ENCODE results near the gene PRSS50. TPM values are rescaled to one million over a fixed set of nuclear protein-coding genes. Genes with fewer than 3 reads are reported as not detected.

Gene PRSS50
- total RNA-seq, 1 donor from 2014 or later = not detected

DNA sequence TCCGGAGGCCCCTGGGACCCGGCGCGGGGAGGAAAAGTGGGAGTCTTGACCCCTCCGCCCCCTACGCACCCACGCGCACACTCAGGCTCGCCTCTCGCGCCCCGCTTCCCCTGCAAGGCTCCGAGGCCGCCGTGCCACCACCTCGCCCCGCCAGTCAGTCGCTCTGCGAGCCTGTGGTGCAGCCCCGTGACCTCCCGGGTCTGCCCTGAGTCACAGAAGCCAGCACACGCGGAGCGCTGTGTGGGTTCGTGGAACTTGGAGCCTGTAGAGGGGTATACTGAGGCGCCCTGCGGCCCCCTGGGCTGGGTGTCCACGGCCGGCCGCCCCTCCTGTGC lies 23.8 kb downstream of the PRSS50 start:
- DNase-seq (ENCODE audit: extremely low read depth, low read depth, low spot score) = no peak

DNA sequence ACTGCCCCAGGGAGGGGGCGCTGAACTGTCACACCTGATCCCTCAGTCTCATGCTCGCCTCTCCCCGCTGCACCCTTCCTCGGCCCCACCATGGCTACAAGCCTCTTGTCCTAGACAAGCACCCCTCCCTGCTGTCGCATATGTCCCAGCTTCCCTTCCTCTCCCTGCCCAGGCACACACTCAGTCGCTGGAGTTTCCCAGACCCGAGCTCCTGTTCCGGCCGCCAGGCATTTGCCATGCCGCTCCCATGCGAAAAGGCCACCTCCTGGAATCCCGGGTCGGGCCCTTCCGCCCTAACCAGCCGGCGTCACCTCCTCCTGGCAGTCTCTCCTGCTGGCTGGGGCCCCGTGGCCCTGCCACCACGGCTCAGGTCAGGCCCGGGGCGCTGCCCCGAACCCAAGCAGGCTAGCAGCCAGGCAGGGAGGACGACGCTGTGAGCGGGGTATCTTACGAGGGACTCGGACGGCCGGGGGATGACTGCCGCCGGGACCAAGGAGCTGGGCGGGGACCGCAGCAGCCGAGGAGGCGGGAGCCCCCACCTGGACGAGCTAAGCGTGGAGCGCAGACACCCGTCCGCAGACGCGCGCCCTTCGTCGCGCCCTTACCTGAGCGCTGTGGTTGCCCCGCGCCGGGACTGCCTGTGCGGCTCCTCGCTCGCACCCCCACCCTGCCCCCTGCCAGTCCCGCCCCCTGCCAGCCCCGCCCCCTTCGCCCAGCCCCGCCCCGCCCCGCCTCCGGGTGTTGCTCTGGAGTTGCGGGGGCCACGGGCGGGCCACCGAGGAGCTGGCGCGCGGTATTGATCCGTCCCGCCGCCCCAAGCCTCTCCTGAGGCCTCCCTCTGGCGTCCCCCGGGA lies 24.4 kb downstream of the PRSS50 start, which contains the start of gene ALS2CL:
Gene ALS2CL, minus strand, starts transcription at position 642 of the 854 bp plus-strand sequence. CDS start 4,239 bp downstream, outside the sequence.
- DNase-seq (ENCODE audit: extremely low read depth, low read depth, low spot score) = no peak

DNA sequence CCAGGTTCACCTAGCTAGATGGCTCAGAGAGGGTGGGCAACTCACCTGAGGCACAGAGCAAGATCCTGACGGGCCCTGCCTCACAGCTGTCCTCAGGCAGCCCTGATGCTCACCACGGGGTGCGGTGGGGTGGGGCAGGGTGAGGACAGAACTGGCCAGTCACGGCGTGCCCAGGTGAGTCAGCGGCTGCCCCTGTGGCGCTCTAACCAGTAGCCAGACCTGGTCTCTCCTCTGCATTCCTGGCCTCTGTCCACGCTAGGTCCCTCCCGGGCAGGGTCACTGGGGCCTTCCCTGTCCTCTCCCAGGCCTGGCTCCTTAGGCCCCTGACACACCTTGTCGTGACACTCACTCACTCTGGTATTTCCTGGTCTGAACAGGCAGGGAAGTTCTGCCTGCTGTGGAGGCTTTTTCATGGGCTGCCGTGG lies 25.1 kb downstream of the PRSS50 start:
- no peak for DNase-seq (ENCODE audit: extremely low read depth, low read depth, low spot score)

DNA sequence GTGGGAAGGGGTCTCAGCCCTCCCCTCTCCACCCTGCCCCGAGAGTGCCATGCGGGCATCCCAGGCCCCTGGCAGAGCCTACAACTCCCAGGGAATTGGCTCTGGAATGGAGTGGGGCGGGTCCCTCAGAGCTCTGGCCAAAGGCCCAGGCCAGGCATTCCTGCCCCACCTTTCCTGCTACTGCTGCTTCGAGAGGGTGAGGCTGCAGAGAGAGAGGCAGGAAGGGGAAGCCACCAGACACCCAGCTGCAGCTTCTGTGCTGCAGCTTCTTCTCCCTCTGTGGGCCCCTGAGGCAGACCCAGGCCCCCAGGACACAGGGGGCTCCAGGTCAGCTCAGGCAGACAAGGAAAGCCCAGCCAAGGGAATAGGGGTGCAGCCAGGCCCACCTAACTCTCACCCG lies 26.9 kb downstream of the PRSS50 start:
- DNase-seq (ENCODE audit: extremely low read depth, low read depth, low spot score) = no peak

DNA sequence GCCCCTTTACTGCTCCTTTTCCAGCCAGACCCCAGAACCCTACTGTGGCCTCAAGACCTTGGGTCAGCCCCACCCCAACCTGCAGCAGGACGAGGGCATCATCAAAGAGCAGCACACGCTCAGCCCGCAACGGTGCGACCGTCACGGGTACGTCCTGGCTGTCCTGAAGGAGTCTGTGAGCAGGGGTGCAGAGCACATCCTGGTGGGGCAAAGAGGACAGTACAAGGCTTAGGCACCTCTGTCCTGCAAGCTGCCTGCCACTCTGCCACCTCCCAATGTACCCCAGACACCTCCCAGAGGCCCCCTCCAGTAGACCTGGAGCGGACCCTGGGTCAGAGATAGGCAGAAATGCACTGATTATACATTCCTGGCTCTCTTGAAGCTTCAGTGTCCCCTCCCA lies 32.2 kb downstream of the PRSS50 start:
- DNase-seq (ENCODE audit: extremely low read depth, low read depth, low spot score) = no peak

DNA sequence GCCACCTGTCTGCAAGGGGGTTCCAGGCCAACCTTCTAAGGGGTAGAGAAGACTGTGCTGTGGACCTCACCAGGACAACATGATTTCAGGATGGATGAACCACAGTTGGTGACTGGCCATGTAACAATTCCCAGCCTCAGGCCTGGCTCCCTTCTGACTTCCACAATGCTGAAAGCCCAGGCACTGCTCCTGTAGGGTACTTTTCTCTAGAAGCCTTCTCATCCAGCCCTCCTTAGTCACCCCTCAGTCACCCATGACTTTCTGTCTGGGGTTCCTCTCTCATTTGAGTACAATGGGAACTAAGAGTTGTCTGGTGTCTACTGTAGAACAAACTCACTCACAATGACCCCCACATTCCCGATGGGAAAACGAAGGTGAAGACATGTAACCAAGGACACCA lies 32.8 kb downstream of the PRSS50 start:
- no peak for DNase-seq (ENCODE audit: extremely low read depth, low read depth, low spot score)

DNA sequence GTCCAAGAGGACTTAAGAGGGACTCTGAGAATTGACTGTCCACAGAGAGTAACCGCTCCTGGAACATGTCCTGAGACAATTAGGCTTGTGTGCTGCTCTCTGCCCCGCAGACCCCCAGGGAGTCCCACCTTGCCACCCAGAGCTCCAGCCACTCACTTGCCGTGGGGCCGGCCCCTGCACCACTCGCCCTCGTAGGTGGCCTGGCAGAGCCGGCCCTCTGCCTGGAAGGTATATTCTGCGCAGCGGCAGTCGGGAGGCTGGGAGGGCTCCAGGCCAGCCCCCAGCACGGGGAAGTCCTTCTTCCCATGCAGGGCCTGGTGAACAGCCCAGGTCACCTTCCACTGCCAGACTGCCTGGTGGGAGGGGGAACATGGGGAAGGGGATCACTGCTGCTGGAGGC lies 34.7 kb downstream of the PRSS50 start:
- no peak for DNase-seq (ENCODE audit: extremely low read depth, low read depth, low spot score)

DNA sequence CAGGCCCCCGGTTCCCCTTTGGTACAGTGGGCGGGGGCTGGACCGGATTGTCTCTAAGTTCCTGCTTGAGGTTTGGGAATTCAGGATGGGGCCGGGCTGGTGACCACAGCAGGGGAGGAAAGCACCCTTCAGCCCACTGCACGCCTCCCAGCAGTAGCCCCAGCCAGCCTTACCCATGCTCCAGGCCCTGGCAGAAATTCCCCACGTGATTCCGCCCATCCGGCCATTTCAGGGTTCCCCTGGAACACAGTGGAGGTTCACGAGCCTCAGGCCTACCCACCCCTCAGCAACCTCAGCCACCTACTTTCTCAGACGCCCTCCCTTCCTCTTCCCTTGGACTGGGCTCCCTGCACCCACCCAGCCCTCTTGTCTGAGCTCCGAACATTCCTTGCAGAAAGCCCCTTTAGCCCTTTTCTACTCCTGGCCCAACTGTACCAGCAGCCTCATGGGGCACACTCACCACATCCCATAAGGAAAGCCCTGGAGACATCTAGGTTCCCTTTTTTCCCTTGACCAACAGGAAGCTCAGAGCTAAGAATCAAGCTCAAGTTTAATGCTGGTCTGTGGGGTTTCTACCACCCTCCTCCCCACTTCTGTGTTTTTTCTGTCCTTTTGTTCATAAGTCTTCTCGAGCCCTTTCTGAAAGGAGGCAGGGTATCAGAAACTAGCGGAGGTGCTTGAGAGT lies 35.7 kb downstream of the PRSS50 start:
- no peak for DNase-seq (ENCODE audit: extremely low read depth, low read depth, low spot score)

DNA sequence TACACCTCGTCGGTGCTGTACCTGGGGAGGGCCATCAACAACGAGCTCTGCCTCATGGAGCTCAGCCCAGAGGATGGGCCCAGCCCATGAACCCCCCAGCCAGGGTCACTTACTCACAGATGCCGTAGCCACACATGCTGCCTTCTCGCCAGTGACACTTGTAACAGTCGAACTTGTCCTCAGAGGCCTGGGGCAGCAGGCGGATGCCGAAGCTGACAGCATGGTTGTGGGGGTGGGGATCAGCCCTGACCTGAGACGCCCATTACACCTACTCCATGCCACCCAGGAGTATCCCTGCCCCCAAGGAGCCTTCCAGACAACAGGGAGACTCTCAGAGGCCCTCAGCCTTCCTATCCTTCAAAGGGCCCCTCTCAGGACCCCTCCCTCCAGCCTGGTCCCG lies 36.3 kb downstream of the PRSS50 start:
- no peak for DNase-seq (ENCODE audit: extremely low read depth, low read depth, low spot score)

DNA sequence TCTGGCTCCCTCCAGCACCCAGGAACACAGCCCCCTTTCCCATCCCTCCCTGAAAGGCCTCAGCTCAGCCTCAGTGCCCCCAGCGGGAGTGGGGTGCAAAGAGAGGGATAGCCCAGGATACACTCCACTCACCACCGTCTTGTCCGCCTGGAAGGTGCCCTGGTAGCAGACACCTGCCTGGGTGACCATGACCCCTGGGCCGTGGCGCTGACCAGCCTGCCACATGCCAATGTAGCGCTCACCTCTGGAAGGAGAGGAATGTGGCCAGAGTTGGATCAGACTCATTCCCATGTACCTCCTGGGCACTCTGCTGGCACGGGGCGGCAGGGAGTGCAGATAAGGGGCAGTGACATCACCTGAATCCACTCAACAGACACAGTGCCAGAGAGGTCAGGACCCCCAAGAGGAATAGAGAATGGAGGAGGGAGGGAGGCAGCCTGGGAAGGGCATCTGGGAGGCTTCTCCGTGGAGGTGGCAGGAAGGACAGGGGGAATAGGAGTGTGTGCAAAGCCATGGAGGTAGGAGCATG lies 37.3 kb downstream of the PRSS50 start:
- no peak for DNase-seq (ENCODE audit: extremely low read depth, low read depth, low spot score)

DNA sequence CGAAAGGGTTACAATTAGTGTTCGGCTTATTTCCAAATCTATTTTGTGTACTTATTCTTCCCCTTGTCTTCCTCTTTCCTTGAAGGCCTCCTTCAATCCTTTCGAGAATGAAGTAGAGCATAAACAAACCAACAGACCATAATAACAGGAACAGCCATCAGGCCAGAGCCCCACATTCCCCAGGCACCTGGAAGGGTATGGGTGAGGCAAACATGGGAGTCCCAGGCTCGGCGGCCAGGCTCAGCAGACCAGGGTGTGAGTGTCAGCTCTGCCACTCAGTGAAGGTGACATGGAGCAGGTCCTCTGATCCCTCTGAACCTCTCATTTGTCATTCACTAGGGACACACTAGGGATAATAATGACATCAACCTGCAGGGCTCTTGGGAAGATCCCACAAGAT lies 38.0 kb downstream of the PRSS50 start:
- no peak for DNase-seq (ENCODE audit: extremely low read depth, low read depth, low spot score)

DNA sequence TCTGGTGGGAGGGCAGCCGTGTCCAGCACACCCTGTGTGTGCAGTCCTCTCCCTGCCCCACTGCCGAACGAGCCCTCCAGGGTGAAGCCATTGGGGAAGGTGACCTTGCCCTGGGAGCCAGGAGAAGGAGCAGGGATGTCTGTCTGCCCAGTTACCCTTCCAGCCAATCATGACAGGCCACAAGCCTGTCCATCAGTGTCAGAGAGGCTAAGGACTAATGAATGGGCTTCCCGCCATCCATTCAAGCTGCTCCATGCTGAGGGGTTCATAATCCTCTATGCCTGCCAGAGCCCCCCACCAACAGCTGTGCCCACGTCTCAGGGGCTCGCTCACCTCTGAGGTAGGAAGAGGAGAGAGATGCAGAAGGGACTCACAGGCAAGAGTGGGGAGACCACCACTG lies 39.4 kb downstream of the PRSS50 start:
- DNase-seq (ENCODE audit: extremely low read depth, low read depth, low spot score) = no peak

DNA sequence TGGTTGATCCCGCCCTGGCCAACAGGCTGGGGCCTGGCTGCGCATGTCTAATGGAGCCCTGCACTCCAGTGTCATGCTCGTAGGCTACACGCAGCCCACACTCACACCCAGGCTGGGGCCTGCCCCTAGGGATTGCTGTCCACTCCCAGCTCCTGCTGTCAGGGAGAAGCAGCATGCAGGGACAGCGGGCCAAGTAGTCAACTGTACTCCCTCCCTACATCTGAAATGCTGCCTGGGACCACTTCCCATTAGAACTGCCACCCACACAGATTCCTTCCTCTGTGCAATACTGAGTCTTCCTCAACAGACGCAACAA lies 40.3 kb downstream of the PRSS50 start:
- DNase-seq (ENCODE audit: extremely low read depth, low read depth, low spot score) = no peak

DNA sequence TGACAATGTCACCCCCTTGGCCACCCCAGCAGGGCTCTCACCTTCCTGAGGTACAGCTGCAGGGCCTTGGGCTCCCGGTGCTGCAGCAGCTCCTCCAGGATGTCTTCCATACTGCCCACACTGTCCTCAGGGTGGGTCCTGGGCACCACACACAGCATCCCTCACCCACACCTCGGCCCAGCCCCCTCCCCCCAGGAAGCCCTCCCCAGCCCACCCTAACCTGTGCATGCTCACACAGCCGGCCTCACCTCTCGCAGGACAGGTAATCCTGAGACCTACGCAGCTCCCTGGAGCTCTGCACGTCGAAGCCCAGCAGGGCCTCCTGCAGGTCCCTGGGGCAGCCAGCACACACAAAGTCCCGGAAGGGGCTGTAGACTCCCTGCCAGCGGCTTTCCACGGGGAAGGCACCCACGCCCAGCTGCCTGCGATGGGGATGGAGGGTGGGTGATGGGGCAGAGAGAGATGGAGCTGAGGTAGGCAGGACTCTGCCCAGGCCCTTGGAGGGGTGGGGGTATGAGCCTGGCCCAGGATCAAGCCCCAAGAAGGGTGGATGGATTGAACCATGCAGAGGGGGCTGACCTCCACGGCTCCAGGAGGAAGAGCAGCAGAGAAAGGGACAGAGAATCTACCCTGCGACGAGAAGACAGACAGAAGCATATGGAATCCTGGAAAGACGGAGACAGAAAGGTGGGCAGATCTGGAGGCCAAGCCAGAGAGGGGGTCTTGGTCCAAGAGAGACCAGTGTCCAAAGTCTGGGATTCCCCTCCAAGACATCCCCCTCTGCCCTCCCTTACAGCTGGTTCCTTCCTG lies 40.9 kb downstream of the PRSS50 start:
- DNase-seq (ENCODE audit: extremely low read depth, low read depth, low spot score) = no peak

DNA sequence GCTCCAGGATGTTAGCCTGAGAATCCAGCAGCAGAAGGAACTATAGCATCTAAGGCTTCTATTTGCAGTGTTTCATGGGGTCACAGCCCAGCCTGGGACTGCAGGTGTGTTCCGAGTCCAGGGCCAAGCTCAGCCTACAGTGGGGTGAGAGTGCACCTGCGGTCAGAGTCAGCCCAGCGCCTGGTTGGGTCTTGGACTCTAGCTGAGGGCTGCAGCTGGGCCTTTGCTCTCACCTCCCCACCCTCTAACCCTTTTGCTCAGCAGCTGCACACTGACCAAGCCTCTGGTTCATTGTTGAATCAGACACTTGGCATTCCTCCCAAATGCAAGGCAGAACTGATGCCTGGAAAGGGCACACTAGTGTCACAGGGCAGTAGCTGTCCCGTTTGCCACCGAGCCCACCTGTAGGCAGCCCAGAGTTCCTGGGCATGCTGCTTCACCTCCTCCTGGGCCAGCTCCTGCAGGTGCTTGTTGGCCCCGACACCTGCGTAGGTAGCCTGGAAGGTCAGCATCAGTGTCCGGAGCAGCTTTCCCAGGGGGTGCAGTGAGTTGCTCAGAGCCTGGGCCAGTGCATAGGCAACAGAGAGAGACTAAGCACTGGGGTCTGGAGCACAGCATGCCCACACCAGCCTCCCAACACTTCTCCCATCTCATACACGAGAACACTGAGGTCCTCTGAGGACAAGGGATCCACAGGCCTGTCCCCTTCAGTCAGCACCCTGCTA lies 41.7 kb downstream of the PRSS50 start:
- DNase-seq (ENCODE audit: extremely low read depth, low read depth, low spot score) = no peak

DNA sequence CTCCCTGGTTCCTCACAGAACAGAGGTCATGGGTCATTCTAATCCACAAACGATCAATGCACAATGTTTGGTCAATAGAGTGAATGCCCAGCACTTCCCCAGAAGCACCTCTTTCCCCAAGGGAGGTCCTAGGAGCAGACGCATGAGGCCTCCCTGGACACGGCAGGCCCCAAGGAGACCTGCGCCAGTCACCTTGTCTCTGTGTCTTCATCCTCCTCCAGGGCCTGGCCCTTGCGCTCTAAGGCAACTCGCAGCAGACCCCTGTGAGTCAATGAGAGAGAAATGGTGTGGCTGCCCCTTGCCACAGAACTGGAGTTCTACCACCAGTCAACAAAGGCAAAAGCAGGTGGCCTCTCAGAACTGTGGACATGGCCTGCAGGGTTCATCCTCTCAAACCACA lies 42.2 kb downstream of the PRSS50 start:
- DNase-seq (ENCODE audit: extremely low read depth, low read depth, low spot score) = no peak

DNA sequence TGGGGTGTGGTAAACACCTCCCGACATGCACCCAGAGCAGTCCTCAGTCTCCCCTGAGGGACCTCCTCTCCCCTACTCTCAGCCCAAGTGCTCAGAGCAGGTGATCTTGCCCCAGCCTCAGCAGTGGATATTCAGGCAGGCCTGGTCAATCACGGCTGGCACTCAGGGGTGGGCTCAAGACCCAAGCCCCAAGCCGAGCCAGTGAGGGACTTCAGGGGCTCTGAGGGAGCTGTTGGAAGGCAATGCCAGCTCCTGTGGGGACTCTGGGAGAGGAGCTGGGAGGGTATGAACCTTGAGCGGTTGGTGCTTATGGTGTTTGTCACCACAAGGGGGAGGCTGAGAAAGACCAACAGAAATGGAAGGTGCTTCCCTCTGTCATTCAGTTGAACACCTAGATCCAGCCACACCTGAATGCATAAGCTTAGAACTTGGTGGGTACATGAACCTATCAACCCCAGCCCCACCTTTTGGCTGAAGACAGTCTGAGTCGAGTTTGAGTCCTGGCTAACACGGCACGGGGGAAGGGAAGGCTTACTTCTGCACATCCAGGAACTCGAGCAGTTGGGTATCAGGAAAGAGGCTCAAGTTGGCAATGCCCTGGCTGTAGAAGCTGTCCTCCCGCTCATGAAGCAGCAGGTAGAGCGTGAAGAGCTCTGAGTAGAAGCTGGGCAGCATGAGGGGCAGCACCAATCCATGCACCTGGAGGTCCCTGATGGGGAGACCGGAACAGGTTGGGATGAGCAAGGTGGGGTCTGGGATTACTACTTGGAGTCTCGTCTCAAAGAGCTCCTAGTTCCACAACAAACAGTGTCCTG lies 43.4 kb downstream of the PRSS50 start:
- DNase-seq (ENCODE audit: extremely low read depth, low read depth, low spot score) = no peak

DNA sequence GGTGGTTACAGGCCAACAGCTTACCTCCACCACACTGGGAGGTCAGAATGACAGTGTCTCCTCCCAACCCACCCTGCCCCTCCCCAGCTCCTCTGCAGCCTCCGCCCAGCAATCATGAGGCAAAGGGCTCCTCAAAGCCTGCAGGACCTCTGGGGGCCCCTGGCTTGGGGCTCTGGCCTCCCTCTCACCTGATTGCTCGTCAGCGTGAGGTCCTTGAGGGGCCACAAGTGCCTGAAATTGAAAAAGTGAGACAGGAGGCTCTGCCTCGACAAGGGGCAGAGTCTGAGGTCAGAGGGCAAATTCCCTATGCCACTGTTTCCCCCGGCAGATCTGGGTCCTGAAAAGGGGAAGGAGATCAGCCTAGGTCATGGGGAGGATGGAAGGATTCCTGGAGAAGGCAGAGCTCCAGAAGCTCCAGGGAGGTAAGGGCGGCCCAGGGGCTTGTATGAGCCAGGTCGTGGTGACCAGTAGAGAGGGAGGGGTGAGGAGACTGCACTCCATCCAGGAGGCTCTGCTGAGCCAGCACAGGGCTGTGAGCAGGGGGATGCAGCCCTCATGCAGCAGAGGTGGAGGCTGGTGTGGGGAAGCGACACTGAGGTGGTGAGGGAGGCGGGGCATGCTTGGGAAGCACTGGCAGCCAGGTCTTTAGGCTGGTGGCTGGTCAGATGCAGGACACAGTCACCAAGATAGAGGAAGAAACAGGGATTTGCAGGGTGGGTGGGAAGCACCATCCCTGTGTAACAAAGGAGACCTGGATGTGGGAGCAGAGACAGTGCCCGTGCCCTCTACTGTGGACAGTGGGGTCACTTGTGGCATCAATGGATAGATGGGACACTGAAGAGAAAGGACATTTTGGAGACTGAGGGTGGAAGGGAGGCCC lies 44.3 kb downstream of the PRSS50 start:
- no peak for DNase-seq (ENCODE audit: extremely low read depth, low read depth, low spot score)

DNA sequence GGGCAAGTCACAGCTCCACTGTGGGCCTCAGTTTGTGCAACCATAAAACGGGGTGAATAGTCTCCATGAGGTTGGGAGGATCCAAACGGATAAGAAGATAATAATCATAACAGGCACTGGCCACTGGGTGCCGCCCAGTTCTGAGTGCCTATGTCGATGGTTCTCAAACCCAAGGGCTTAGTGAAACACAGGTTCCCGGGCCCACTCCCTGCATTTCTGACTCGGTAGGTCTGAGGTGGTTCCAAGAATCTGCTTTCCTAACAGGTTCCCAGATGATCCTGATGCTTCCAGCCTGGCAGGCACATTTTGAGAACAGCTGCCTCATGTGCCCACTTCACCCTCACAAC lies 45.3 kb downstream of the PRSS50 start:
- DNase-seq (ENCODE audit: extremely low read depth, low read depth, low spot score) = no peak
